Suprapubic skin (tissue), 3 donors: ENCODE results near the gene ATXN7.

Source experiments
- EP300 ChIP-seq: sonication (generic); formaldehyde crosslinking; IDR thresholded peaks from one replicate; pipeline ENCODE4 v1.6.1; 2017; ENCODE audit warnings: antibody characterized with exemption
- POLR2A ChIP-seq, 2 donors: fragments of 450-650 bp; IDR thresholded peaks; one replicate each; pipeline ENCODE4 v1.6.1; 2017; ENCODE audit warnings: antibody characterized with exemption in 2 of 2, mild to moderate bottlenecking in 2 of 2, moderate library complexity in 2 of 2
- TF ChIP-seq, protein P1 (sequence below), 2 donors: fragments of 200-600 bp in 1 of 2; fragments of 450-650 bp in 1 of 2; sonication (generic) in 1 of 2; IDR thresholded peaks; one replicate each; pipeline ENCODE4 v1.5.1; 2016 to 2019; ENCODE audit warnings: antibody characterized with exemption in 2 of 2, mild to moderate bottlenecking in 1 of 2, moderate library complexity in 1 of 2

GRCh38 chr3:63922491-63923199, 59.0 kb downstream of the ATXN7 start:
- TF ChIP-seq, protein P1, sequence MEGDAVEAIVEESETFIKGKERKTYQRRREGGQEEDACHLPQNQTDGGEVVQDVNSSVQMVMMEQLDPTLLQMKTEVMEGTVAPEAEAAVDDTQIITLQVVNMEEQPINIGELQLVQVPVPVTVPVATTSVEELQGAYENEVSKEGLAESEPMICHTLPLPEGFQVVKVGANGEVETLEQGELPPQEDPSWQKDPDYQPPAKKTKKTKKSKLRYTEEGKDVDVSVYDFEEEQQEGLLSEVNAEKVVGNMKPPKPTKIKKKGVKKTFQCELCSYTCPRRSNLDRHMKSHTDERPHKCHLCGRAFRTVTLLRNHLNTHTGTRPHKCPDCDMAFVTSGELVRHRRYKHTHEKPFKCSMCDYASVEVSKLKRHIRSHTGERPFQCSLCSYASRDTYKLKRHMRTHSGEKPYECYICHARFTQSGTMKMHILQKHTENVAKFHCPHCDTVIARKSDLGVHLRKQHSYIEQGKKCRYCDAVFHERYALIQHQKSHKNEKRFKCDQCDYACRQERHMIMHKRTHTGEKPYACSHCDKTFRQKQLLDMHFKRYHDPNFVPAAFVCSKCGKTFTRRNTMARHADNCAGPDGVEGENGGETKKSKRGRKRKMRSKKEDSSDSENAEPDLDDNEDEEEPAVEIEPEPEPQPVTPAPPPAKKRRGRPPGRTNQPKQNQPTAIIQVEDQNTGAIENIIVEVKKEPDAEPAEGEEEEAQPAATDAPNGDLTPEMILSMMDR (IDR thresholded peaks at IDR 0.05), result no peak
- TF ChIP-seq POLR2A (IDR thresholded peaks at IDR 0.05) (no peak), EP300 (no peak)
